ENCODE measurements around the gene TPBGL.

DNA sequence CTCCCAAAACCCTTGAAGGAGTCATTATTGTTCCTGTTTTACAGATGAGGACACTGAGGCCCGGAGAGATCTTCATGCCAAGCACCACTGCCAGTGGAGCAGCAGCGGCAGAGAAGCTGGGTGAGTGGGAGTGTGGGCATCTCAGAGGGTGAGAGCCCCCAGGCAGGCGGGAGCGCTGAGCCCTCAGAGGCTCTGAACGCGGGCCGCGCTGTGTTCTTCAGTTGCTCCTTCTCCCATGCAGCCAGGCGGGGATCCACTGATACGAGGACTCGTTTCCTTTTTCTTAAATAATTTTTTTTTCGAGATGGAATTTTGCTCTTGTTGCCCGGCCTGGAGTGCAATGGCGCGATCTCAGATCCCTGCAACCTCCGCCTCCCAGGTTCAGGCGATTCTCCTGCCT lies 47.0 kb downstream of the TPBGL start:
- TF ChIP-seq HDGF (IDR thresholded peaks at IDR 0.05; ENCODE audit: borderline replicate concordance) (no peak), FOXM1 (IDR thresholded peaks at IDR 0.05; ENCODE audit: borderline replicate concordance) (no peak), FOXA1 (IDR thresholded peaks at IDR 0.05) (no peak), SP1 (IDR thresholded peaks at IDR 0.05) (no peak), SUZ12 (IDR thresholded peaks at IDR 0.05) (no peak), BHLHE40 (IDR thresholded peaks at IDR 0.05; ENCODE audit: borderline replicate concordance) (no peak), LEF1 (IDR thresholded peaks at IDR 0.05; ENCODE audit: borderline replicate concordance) (no peak), ZNF384 (IDR thresholded peaks at IDR 0.05) (no peak), NFRKB (IDR thresholded peaks at IDR 0.05) (no peak), CTBP1 (IDR thresholded peaks at IDR 0.05; ENCODE audit: borderline replicate concordance) (no peak), FOXK2 (IDR thresholded peaks at IDR 0.05) (no peak), TARDBP (IDR thresholded peaks at IDR 0.05) (no peak), L3MBTL2 (conservative IDR thresholded peaks at IDR 0.05) (no peak), ELF4 (IDR thresholded peaks at IDR 0.05) (no peak)

Measured in HEK293T (cell line).